Measurements from ENCODE around the gene GNB3. TPM values are rescaled to one million over a fixed set of nuclear protein-coding genes. Genes with fewer than 3 reads are reported as not detected.

The GNB3 gene
- total RNA-seq, 4 donors from 2014 or later: 0.39 to 3.0 (median 2.1) TPM

DNA sequence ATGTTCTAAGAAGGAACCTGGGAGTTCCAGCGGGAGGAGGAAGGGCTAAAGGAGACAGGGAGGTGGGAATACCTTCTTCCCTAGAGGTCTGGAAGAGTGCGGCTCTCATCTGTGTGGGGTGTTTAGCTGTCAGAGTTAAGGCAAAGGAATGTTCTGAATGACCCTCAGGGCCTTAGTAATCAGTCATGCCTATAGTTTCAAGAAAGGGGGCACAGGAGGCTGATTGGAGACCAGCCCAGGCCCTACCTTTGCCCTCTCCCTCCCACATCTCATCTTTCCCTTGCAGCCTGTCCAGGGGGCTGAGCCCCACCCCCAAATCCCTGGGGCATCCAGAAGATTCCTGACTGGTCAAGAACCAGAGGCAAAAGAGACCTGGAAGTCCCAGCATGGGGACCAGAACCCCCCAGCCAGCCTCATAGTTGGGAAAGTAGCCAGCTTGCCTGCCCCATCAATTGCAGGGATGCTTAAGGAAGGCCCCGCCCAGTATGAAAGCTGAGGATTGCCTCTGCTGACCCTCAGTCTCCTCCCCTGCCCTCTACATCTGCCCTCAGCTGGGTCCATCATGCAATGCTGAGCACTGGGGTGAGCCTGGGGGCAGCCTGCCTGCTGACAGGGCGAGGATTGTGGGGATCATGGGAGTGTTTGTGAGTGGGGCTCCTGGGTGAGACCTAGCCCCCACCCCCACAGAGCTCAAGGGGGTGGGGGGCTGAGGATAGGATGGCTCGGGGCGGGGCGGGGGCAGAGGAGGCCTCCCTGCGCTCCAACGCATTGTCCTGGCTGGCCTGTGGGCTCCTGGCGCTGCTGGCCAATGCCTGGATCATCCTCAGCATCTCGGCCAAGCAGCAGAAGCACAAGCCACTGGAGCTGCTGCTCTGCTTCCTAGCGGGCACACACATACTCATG lies 17.3 kb upstream of the GNB3 start:
- no peaks in the 10 kb centered on the region for H3K36me3 ChIP-seq
- TF ChIP-seq, protein P1, sequence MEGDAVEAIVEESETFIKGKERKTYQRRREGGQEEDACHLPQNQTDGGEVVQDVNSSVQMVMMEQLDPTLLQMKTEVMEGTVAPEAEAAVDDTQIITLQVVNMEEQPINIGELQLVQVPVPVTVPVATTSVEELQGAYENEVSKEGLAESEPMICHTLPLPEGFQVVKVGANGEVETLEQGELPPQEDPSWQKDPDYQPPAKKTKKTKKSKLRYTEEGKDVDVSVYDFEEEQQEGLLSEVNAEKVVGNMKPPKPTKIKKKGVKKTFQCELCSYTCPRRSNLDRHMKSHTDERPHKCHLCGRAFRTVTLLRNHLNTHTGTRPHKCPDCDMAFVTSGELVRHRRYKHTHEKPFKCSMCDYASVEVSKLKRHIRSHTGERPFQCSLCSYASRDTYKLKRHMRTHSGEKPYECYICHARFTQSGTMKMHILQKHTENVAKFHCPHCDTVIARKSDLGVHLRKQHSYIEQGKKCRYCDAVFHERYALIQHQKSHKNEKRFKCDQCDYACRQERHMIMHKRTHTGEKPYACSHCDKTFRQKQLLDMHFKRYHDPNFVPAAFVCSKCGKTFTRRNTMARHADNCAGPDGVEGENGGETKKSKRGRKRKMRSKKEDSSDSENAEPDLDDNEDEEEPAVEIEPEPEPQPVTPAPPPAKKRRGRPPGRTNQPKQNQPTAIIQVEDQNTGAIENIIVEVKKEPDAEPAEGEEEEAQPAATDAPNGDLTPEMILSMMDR (IDR thresholded peaks at IDR 0.05): no peak
- no peak for TF ChIP-seq POLR2A (IDR thresholded peaks at IDR 0.05)
- no peaks in the 10 kb centered on the region for H3K27me3 ChIP-seq
- no peaks in the 10 kb centered on the region for H3K9me3 ChIP-seq
- DNase-seq: no peak
- peaks cover 8 to 24% of the 10 kb centered on the region in 2 donors for H3K4me1 ChIP-seq
- 62 to 68% methylated on average over 7 to 10 of the region's 12 CpGs for WGBS, 2 donors
- intact Hi-C loops (cut with DNase I): no loop called here
- no peak overlapping the region for H3K27ac ChIP-seq
- H3K4me3 ChIP-seq (replicated peaks in 1 of 3): no peak overlapping the region

- Histone ChIP-seq H3K27ac (no peak overlapping the region), H3K27me3 (no peaks in the 10 kb centered on the region), H3K4me3 (replicated peaks in 1 of 3) (no peak overlapping the region), H3K36me3 (no peaks in the 10 kb centered on the region), H3K9me3 (no peaks in the 10 kb centered on the region), H3K4me1 (peaks cover 8 to 24% of the 10 kb centered on the region in 2 donors)
- WGBS, 2 donors: 77 to 91% methylated on average over 22 to 32 of the region's 37 CpGs
- DNase-seq: no peak
- intact Hi-C loops (cut with DNase I): no loop called here
- TF ChIP-seq POLR2A (IDR thresholded peaks at IDR 0.05): no peak
- TF ChIP-seq, protein P1 (IDR thresholded peaks at IDR 0.05): no peak
Measured at GRCh38 chr12:6824085-6824775, 16.5 kb upstream of the GNB3 start.

GRCh38 chr12:6824901-6825381 lies 15.8 kb upstream of the GNB3 start:
- no peaks in the 10 kb centered on the region for H3K36me3 ChIP-seq
- no peak for DNase-seq
- no peak overlapping the region for H3K4me3 ChIP-seq (replicated peaks in 1 of 3)
- peaks cover 8 to 24% of the 10 kb centered on the region in 2 donors for H3K4me1 ChIP-seq
- H3K27ac ChIP-seq: no peak overlapping the region
- no peaks in the 10 kb centered on the region for H3K9me3 ChIP-seq
- intact Hi-C loops (cut with DNase I): no loop called here
- TF ChIP-seq, protein P1 (IDR thresholded peaks at IDR 0.05): no peak
- 49 to 54% methylated on average over 12 of the region's 12 CpGs for WGBS, 2 donors
- no peaks in the 10 kb centered on the region for H3K27me3 ChIP-seq

DNA sequence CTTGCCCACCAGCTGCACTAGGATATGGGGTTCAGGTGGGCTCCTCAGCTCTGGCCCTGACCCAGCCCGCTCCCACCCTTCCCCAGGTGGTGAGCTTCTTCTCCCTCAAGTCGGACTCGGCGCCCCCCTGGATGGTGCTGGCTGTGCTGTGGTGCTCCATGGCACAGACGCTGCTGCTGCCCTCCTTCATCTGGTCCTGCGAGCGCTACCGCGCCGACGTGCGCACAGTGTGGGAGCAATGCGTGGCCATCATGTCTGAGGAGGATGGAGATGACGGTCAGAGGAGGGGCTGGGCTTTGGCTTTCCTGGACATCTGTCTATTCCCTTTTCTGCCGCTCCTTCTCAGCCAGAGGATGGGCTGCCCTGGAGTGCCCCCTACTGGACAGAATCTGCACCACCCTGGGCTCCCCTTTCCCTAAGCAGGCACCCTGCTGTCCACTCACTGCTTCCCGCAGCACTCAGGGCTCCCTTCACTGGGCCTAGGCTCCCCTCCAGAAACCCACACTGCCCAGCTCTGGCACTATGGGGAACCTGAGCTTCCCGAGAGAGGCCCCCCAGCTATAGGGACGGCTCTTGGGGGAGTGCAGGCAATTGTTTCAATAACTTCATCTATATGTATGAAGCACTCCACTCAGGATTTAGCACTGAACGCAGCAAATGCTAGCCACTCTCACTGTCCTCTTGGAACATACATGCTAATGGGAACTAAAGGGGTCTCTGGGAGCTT lies 15.2 kb upstream of the GNB3 start:
- WGBS, 2 donors: 3 to 11% methylated on average over 15 to 17 of the region's 19 CpGs

More for the DNA sequence above, 15.2 kb upstream of the GNB3 start:
- H3K27me3 ChIP-seq: no peaks in the 10 kb centered on the region
- H3K27ac ChIP-seq: no peak overlapping the region
- no peaks in the 10 kb centered on the region for H3K9me3 ChIP-seq
- H3K4me1 ChIP-seq: peaks cover 8 to 24% of the 10 kb centered on the region in 2 donors
- intact Hi-C loops (cut with DNase I): no loop called here
- DNase-seq: peak; percentile 70 to 71
- no peak overlapping the region for H3K4me3 ChIP-seq (replicated peaks in 1 of 3)
- no peaks in the 10 kb centered on the region for H3K36me3 ChIP-seq
- TF ChIP-seq POLR2A (IDR thresholded peaks at IDR 0.05): no peak
- TF ChIP-seq, protein P1 (IDR thresholded peaks at IDR 0.05): peak; percentile 39 to 83 (median 76)

Data from thyroid gland (tissue), 4 donors.